SK-N-SH treated with all-trans-retinoic acid at 6 μM for 48 hours (cell line): ENCODE measurements around the gene GAREM1.

Experiments used
- ATAC-seq: fragments of 200-7000 bp; cut with Tn5 transposase; 3 replicates; pipeline ENCODE4 v1.9.1; 2020; ENCODE audit warnings: mild to moderate bottlenecking, moderate library complexity
- ARNTL ChIP-seq: fragments of 450-650 bp; formaldehyde crosslinking; IDR thresholded peaks from 2 replicates; pipeline ENCODE4 v1.5.0; 2020; ENCODE audit warnings: low read depth, mild to moderate bottlenecking, moderate library complexity, borderline replicate concordance
- BACH2 ChIP-seq: fragments of 250-450 bp; sonication (Bioruptor Pico); IDR thresholded peaks from 2 replicates; pipeline ENCODE4 v1.9.0; 2021; ENCODE audit warnings: mild to moderate bottlenecking, borderline replicate concordance
- CREB5 ChIP-seq: fragments of 250-450 bp; sonication (Bioruptor Pico); IDR thresholded peaks from 2 replicates; pipeline ENCODE4 v1.5.1; 2020; ENCODE audit warnings: low read depth, mild to moderate bottlenecking, moderate library complexity
- CSDC2 ChIP-seq: fragments of 250-450 bp; sonication (Bioruptor Pico); IDR thresholded peaks from 2 replicates; pipeline ENCODE4 v1.5.0; 2020; ENCODE audit warnings: mild to moderate bottlenecking, moderate library complexity
- ISL1 ChIP-seq: fragments of 250-450 bp; sonication (Bioruptor Pico); IDR thresholded peaks from 2 replicates; pipeline ENCODE4 v2.1.2; 2022; ENCODE audit warnings: mild to moderate bottlenecking, moderate library complexity
- OSR1 ChIP-seq: fragments of 250-450 bp; sonication (Bioruptor Pico); IDR thresholded peaks from 2 replicates; pipeline ENCODE4 v1.8.0; 2022; ENCODE audit warnings: moderate library complexity, mild to moderate bottlenecking, inconsistent platforms
- PATZ1 ChIP-seq: fragments of 250-450 bp; sonication (Bioruptor Pico); IDR thresholded peaks from 2 replicates; pipeline ENCODE4 v1.8.0; 2020; ENCODE audit warnings: mild to moderate bottlenecking, moderate library complexity, borderline replicate concordance
- PPARA ChIP-seq: fragments of 250-450 bp; sonication (Bioruptor Pico); IDR thresholded peaks from 2 replicates; pipeline ENCODE4 v1.5.0; 2020; ENCODE audit warnings: mild to moderate bottlenecking, borderline replicate concordance
- RARB ChIP-seq: fragments of 250-450 bp; sonication (Bioruptor Pico); IDR thresholded peaks from 2 replicates; pipeline ENCODE4 v1.8.0; 2021; ENCODE audit warnings: mild to moderate bottlenecking, moderate library complexity
- SNAI2 ChIP-seq: fragments of 250-450 bp; sonication (Bioruptor Pico); IDR thresholded peaks from 2 replicates; pipeline ENCODE4 v1.5.0; 2020; ENCODE audit warnings: mild to moderate bottlenecking, moderate library complexity
- TCF4 ChIP-seq: fragments of 250-450 bp; sonication (Bioruptor Pico); IDR thresholded peaks from 2 replicates; pipeline ENCODE4 v1.8.0; 2021; ENCODE audit warnings: mild to moderate bottlenecking, moderate library complexity, borderline replicate concordance
- TOX ChIP-seq: fragments of 250-450 bp; sonication (Bioruptor Pico); IDR thresholded peaks from 2 replicates; pipeline ENCODE4 v1.8.0; 2021; ENCODE audit warnings: mild to moderate bottlenecking, moderate library complexity, borderline replicate concordance
- TSHZ2 ChIP-seq: fragments of 250-450 bp; sonication (Bioruptor Pico); IDR thresholded peaks from 2 replicates; pipeline ENCODE4 v1.5.0; 2020; ENCODE audit warnings: mild to moderate bottlenecking, moderate library complexity
- ZC3H10 ChIP-seq: fragments of 250-450 bp; sonication (Bioruptor Pico); IDR thresholded peaks from 2 replicates; pipeline ENCODE4 v1.5.1; 2021; ENCODE audit warnings: mild to moderate bottlenecking, moderate library complexity
- ZFP3 ChIP-seq: fragments of 250-450 bp; sonication (Bioruptor Pico); IDR thresholded peaks from 2 replicates; pipeline ENCODE4 v1.5.0; 2020; ENCODE audit warnings: mild to moderate bottlenecking, moderate library complexity
- ZNF70 ChIP-seq: fragments of 450-650 bp; formaldehyde crosslinking; IDR thresholded peaks from 2 replicates; pipeline ENCODE4 v1.5.0; 2020; ENCODE audit warnings: mild to moderate bottlenecking, moderate library complexity
- ZNF8 ChIP-seq: fragments of 450-650 bp; formaldehyde crosslinking; IDR thresholded peaks from 2 replicates; pipeline ENCODE4 v1.5.0; 2020; ENCODE audit warnings: mild to moderate bottlenecking, moderate library complexity
- TF ChIP-seq, protein P1 (sequence below): fragments of 250-450 bp; sonication (Bioruptor Pico); IDR thresholded peaks from 2 replicates; pipeline ENCODE4 v1.5.1; 2021; ENCODE audit warnings: mild to moderate bottlenecking, moderate library complexity
- TF ChIP-seq, protein P2 (sequence below): fragments of 250-450 bp; sonication (Bioruptor Pico); IDR thresholded peaks from 2 replicates; pipeline ENCODE4 v1.8.0; 2021; ENCODE audit warnings: low read depth, mild to moderate bottlenecking, moderate library complexity, borderline replicate concordance

GAREM1 gene

GRCh38 chr18:32473325-32473724, 2.6 kb upstream of the GAREM1 start:
- ATAC-seq: no peak
- TF ChIP-seq TCF4 (CRISPR knock-in tag) (peak; percentile 81), PPARA (no peak), TSHZ2 (CRISPR knock-in tag) (peak; percentile 67; the same call in 1 of the 2 replicates), ARNTL (no peak), ZNF70 (no peak)
- TF ChIP-seq, protein P1, sequence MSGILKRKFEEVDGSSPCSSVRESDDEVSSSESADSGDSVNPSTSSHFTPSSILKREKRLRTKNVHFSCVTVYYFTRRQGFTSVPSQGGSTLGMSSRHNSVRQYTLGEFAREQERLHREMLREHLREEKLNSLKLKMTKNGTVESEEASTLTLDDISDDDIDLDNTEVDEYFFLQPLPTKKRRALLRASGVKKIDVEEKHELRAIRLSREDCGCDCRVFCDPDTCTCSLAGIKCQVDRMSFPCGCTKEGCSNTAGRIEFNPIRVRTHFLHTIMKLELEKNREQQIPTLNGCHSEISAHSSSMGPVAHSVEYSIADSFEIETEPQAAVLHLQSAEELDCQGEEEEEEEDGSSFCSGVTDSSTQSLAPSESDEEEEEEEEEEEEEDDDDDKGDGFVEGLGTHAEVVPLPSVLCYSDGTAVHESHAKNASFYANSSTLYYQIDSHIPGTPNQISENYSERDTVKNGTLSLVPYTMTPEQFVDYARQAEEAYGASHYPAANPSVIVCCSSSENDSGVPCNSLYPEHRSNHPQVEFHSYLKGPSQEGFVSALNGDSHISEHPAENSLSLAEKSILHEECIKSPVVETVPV (CRISPR knock-in tag): peak; percentile 25; the same call in 1 of the 2 replicates

DNA sequence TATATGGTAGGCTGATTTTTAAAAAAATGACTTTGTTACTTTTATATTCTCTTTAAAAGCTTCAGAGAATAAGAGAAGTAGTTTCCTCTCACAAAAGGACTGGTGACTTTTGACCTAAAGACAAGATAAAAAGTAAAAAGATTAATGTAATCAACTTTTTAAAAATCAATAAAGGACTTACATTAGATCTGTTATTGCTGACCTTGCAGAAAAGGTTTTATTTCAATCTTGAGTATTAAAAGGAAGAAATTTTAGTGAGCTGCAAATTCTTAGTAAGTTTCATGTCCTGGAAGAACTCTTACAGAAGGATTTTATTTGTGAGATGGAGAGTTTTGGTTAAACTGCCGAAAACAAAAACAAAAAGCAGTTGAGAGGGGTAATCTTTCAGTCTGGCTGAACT, 2.2 kb upstream of the GAREM1 start:
- TF ChIP-seq CREB5 (CRISPR knock-in tag) (no peak), PATZ1 (CRISPR knock-in tag) (no peak), TCF4 (CRISPR knock-in tag) (no peak), ZNF70 (no peak), CSDC2 (CRISPR knock-in tag) (no peak), TSHZ2 (CRISPR knock-in tag) (no peak), BACH2 (CRISPR knock-in tag) (no peak), RARB (CRISPR knock-in tag) (no peak), OSR1 (no peak), ZNF8 (CRISPR knock-in tag) (no peak), ISL1 (CRISPR knock-in tag) (no peak), TOX (CRISPR knock-in tag) (no peak), SNAI2 (no peak), ZC3H10 (no peak), ARNTL (no peak), ZFP3 (CRISPR knock-in tag) (no peak)
- TF ChIP-seq, protein P1 (CRISPR knock-in tag): no peak
- TF ChIP-seq, protein P2, sequence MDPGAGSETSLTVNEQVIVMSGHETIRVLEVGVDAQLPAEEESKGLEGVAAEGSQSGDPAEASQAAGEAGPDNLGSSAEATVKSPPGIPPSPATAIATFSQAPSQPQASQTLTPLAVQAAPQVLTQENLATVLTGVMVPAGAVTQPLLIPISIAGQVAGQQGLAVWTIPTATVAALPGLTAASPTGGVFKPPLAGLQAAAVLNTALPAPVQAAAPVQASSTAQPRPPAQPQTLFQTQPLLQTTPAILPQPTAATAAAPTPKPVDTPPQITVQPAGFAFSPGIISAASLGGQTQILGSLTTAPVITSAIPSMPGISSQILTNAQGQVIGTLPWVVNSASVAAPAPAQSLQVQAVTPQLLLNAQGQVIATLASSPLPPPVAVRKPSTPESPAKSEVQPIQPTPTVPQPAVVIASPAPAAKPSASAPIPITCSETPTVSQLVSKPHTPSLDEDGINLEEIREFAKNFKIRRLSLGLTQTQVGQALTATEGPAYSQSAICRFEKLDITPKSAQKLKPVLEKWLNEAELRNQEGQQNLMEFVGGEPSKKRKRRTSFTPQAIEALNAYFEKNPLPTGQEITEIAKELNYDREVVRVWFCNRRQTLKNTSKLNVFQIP (CRISPR knock-in tag): no peak
- no peak for ATAC-seq
